Measurements from ENCODE around the gene RC3H1.
A peak's percentile ranks its signal among the peaks of the same experiment; 100 is the strongest.

RC3H1 gene

GRCh38 chr1:174028495-174028894 lies 6.3 kb upstream of the RC3H1 start:
- in situ Hi-C loops (cut with MboI; ENCODE audit: low sequenced_read_pairs, unreplicated experiment): no loop called here
- DNase-seq (ENCODE audit: low spot score): no peak
- TF ChIP-seq, protein P1, sequence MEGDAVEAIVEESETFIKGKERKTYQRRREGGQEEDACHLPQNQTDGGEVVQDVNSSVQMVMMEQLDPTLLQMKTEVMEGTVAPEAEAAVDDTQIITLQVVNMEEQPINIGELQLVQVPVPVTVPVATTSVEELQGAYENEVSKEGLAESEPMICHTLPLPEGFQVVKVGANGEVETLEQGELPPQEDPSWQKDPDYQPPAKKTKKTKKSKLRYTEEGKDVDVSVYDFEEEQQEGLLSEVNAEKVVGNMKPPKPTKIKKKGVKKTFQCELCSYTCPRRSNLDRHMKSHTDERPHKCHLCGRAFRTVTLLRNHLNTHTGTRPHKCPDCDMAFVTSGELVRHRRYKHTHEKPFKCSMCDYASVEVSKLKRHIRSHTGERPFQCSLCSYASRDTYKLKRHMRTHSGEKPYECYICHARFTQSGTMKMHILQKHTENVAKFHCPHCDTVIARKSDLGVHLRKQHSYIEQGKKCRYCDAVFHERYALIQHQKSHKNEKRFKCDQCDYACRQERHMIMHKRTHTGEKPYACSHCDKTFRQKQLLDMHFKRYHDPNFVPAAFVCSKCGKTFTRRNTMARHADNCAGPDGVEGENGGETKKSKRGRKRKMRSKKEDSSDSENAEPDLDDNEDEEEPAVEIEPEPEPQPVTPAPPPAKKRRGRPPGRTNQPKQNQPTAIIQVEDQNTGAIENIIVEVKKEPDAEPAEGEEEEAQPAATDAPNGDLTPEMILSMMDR (IDR thresholded peaks at IDR 0.05; ENCODE audit: borderline replicate concordance, control extremely low read depth, extremely low read depth, insufficient read depth, missing control alignments): no peak

DNA sequence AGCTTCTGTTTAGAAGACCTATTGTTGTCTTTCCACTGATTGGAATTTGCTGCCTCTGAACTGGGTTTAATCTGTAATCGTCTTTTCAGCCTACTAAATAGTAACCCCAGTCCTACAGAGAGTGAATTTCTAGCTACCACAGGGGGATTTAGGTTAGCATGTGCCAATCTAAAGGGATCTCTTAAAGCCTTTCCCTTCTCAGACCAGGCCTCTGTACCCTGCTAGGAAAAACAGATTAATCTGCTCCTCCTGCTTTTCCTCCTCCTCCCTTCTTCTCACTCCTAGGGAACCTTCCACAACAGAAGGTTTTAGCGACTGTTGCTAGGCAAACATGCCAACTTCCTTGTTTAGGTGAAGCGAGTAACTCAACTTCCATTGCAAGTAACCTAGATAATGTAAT lies 1.3 kb upstream of the RC3H1 start:
- TF ChIP-seq, protein P1 (IDR thresholded peaks at IDR 0.05; ENCODE audit: borderline replicate concordance, control extremely low read depth, extremely low read depth, insufficient read depth, missing control alignments): no peak
- DNase-seq (ENCODE audit: low spot score): no peak
- in situ Hi-C loops (cut with MboI; ENCODE audit: low sequenced_read_pairs, unreplicated experiment): no loop called here

- in situ Hi-C loops (cut with MboI; ENCODE audit: low sequenced_read_pairs, unreplicated experiment): no loop called here
- TF ChIP-seq, protein P1 (IDR thresholded peaks at IDR 0.05; ENCODE audit: borderline replicate concordance, control extremely low read depth, extremely low read depth, insufficient read depth, missing control alignments): no peak
Observed at GRCh38 chr1:174022976-174023277, 770 bp upstream of the RC3H1 start.

GRCh38 chr1:174021591-174022079 lies 522 bp downstream of the RC3H1 start:
- in situ Hi-C loops (cut with MboI; ENCODE audit: low sequenced_read_pairs, unreplicated experiment): no loop called here
- DNase-seq (ENCODE audit: low spot score): peak; percentile 47
- TF ChIP-seq, protein P1 (IDR thresholded peaks at IDR 0.05; ENCODE audit: borderline replicate concordance, control extremely low read depth, extremely low read depth, insufficient read depth, missing control alignments): no peak

More at GRCh38 chr1:174022976-174023277, 770 bp upstream of the RC3H1 start:
- DNase-seq (ENCODE audit: low spot score): no peak

GRCh38 chr1:174018565-174018964 lies 3.6 kb downstream of the RC3H1 start:
- TF ChIP-seq, protein P1 (IDR thresholded peaks at IDR 0.05; ENCODE audit: borderline replicate concordance, control extremely low read depth, extremely low read depth, insufficient read depth, missing control alignments): no peak
- in situ Hi-C loops (cut with MboI; ENCODE audit: low sequenced_read_pairs, unreplicated experiment): no loop called here
- DNase-seq (ENCODE audit: low spot score): no peak

- TF ChIP-seq, protein P1 (IDR thresholded peaks at IDR 0.05; ENCODE audit: borderline replicate concordance, control extremely low read depth, extremely low read depth, insufficient read depth, missing control alignments): no peak
- no peak for DNase-seq (ENCODE audit: low spot score)
- in situ Hi-C loops (cut with MboI; ENCODE audit: low sequenced_read_pairs, unreplicated experiment): no loop called here
Observed at GRCh38 chr1:174017231-174017970, 4.8 kb downstream of the RC3H1 start.
